ENCODE data around the gene TMEM115.
A peak's percentile ranks its signal among the peaks of the same experiment; 100 is the strongest.

Gene TMEM115
- long read RNA-seq, donor 1, transcript TMEM115-201 (2 exons, 2,197 nt): major isoform, 37 of 37 reads
- long read RNA-seq, donor 1, partial matches to known transcripts: 0 of 37 reads
- long read RNA-seq, donor 1, other reads (novel, unspliced or antisense): 0 of 37 reads
- long read RNA-seq, donor 2, transcript TMEM115-201 (2 exons, 2,197 nt): major isoform, 17 of 23 reads
- long read RNA-seq, donor 2, partial matches to known transcripts: 6 of 23 reads
- long read RNA-seq, donor 2, other reads (novel, unspliced or antisense): 0 of 23 reads
- long read RNA-seq, donor 3, transcript TMEM115-201 (2 exons, 2,197 nt): major isoform, 17 of 30 reads
- long read RNA-seq, donor 3, partial matches to known transcripts: 13 of 30 reads
- long read RNA-seq, donor 3, other reads (novel, unspliced or antisense): 0 of 30 reads
- long read RNA-seq, donor 4, transcript TMEM115-201 (2 exons, 2,197 nt): major isoform, 27 of 27 reads
- long read RNA-seq, donor 4, partial matches to known transcripts: 0 of 27 reads
- long read RNA-seq, donor 4, other reads (novel, unspliced or antisense): 0 of 27 reads
- long read RNA-seq, donor 5, transcript TMEM115-201 (2 exons, 2,197 nt): major isoform, 40 of 49 reads
- long read RNA-seq, donor 5, partial matches to known transcripts: 9 of 49 reads
- long read RNA-seq, donor 5, other reads (novel, unspliced or antisense): 0 of 49 reads
- long read RNA-seq, donor 6, transcript TMEM115-201 (2 exons, 2,197 nt): major isoform, 29 of 49 reads
- long read RNA-seq, donor 6, partial matches to known transcripts: 20 of 49 reads
- long read RNA-seq, donor 6, other reads (novel, unspliced or antisense): 0 of 49 reads
- long read RNA-seq, donor 7, transcript TMEM115-201 (2 exons, 2,197 nt): major isoform, 41 of 63 reads
- long read RNA-seq, donor 7, partial matches to known transcripts: 22 of 63 reads
- long read RNA-seq, donor 7, other reads (novel, unspliced or antisense): 0 of 63 reads
- long read RNA-seq, donor 8, transcript TMEM115-201 (2 exons, 2,197 nt): major isoform, 28 of 28 reads
- long read RNA-seq, donor 8, partial matches to known transcripts: 0 of 28 reads
- long read RNA-seq, donor 8, other reads (novel, unspliced or antisense): 0 of 28 reads

GRCh38 chr3:50358911-50359759 is at the start of gene TMEM115:
Gene TMEM115 (minus strand): TSS chr3:50359521. CDS start chr3:50359063, 458 bp downstream.
- peak; percentile 85 for DNase-seq

- DNase-seq: no peak
Observed at GRCh38 chr3:50408443-50408944, 49.2 kb upstream of the TMEM115 start.

- no peak for DNase-seq
Observed at GRCh38 chr3:50406487-50406886, 47.2 kb upstream of the TMEM115 start.

GRCh38 chr3:50405249-50405648 is 45.9 kb upstream of the TMEM115 start:
- DNase-seq: no peak

- no peak for DNase-seq
Observed at GRCh38 chr3:50401978-50402595, 42.8 kb upstream of the TMEM115 start.

- DNase-seq: no peak
Observed at GRCh38 chr3:50396502-50396901, 37.2 kb upstream of the TMEM115 start.

- no peak for DNase-seq
Observed at GRCh38 chr3:50395070-50395860, 35.9 kb upstream of the TMEM115 start.

- no peak for DNase-seq
Observed at GRCh38 chr3:50393061-50393460, 33.7 kb upstream of the TMEM115 start.

- DNase-seq: no peak
Observed at GRCh38 chr3:50392101-50392715, 32.9 kb upstream of the TMEM115 start.

- DNase-seq: no peak
Observed at GRCh38 chr3:50390508-50391224, 31.3 kb upstream of the TMEM115 start.

GRCh38 chr3:50389414-50389767 is 30.1 kb upstream of the TMEM115 start:
- DNase-seq: no peak

GRCh38 chr3:50388720-50389413 is 29.5 kb upstream of the TMEM115 start:
- DNase-seq: no peak

GRCh38 chr3:50388016-50388719 is 28.8 kb upstream of the TMEM115 start:
- DNase-seq: no peak

- no peak for DNase-seq
Observed at GRCh38 chr3:50385754-50386153, 26.4 kb upstream of the TMEM115 start.

- no peak for DNase-seq
Observed at GRCh38 chr3:50383750-50384149, 24.4 kb upstream of the TMEM115 start.

- DNase-seq: no peak
Observed at GRCh38 chr3:50382722-50383121, 23.4 kb upstream of the TMEM115 start.

- no peak for DNase-seq
Observed at GRCh38 chr3:50381383-50381782, 22.1 kb upstream of the TMEM115 start.

All from right kidney (tissue), 9 donors.